H9 (cell line): ENCODE measurements around the gene PDIA2. TPM values are rescaled to one million over a fixed set of nuclear protein-coding genes. Genes with fewer than 3 reads are reported as not detected.

ENCODE experiments used
- DNase-seq: peaks from one replicate; pipeline ENCODE4 v3.0.0-alpha.2; 2017
- H2AFZ ChIP-seq: one replicate; pipeline ENCODE4 v1.6.1; 2013; ENCODE audit warnings: mild to moderate bottlenecking, low read length, control low read depth, moderate library complexity
- H2AK5ac ChIP-seq: 2 replicates; pipeline ENCODE4 v1.6.1; 2013; ENCODE audit warnings: low read length, control low read depth, mixed read lengths; ENCODE audit not compliant: insufficient read length
- H2BK120ac ChIP-seq: one replicate; pipeline ENCODE4 v1.6.1; 2013; ENCODE audit warnings: low read depth, mild to moderate bottlenecking, low read length, control low read depth, inconsistent platforms; ENCODE audit not compliant: poor library complexity, severe bottlenecking
- H2BK12ac ChIP-seq: 2 replicates; pipeline ENCODE4 v1.6.1; 2013; ENCODE audit warnings: low read length, control low read depth, mixed read lengths, low read depth; ENCODE audit not compliant: insufficient read length
- H2BK15ac ChIP-seq: 2 replicates; pipeline ENCODE4 v1.6.1; 2013; ENCODE audit warnings: low read depth, low read length, control low read depth
- H2BK20ac ChIP-seq: one replicate; pipeline ENCODE4 v1.6.1; 2013; ENCODE audit warnings: low read depth, mild to moderate bottlenecking, low read length, control low read depth, inconsistent platforms; ENCODE audit not compliant: poor library complexity, severe bottlenecking
- H2BK5ac ChIP-seq: 2 replicates; pipeline ENCODE4 v1.6.1; 2013; ENCODE audit warnings: low read length, control low read depth, mixed read lengths; ENCODE audit not compliant: insufficient read length
- H3K14ac ChIP-seq: 2 replicates; pipeline ENCODE4 v1.6.1; 2013; ENCODE audit warnings: low read length, control low read depth; ENCODE audit not compliant: insufficient read depth
- H3K18ac ChIP-seq: 2 replicates; pipeline ENCODE4 v1.6.1; 2013; ENCODE audit warnings: low read depth, mild to moderate bottlenecking, mixed read lengths, low read length, control low read depth; ENCODE audit not compliant: insufficient read length
- H3K23ac ChIP-seq: 2 replicates; pipeline ENCODE4 v1.6.1; 2013; ENCODE audit warnings: low read length, control low read depth, mixed read lengths, low read depth; ENCODE audit not compliant: insufficient read length
- H3K23me2 ChIP-seq: 2 replicates; pipeline ENCODE4 v1.6.1; 2013; ENCODE audit warnings: low read depth, mild to moderate bottlenecking, mixed read lengths, low read length, control low read depth; ENCODE audit not compliant: insufficient read length, poor library complexity, severe bottlenecking
- H3K27ac ChIP-seq: 2 replicates; pipeline ENCODE4 v1.5.1; 2013; ENCODE audit warnings: low read length, control low read depth, mixed read lengths, low read depth; ENCODE audit not compliant: insufficient read length
- H3K27me3 ChIP-seq: 2 replicates; pipeline ENCODE4 v1.6.1; 2013; ENCODE audit warnings: low read length, control low read depth, inconsistent platforms; ENCODE audit not compliant: insufficient read depth
- H3K4ac ChIP-seq: 2 replicates; pipeline ENCODE4 v1.6.1; 2013; ENCODE audit warnings: low read depth, mild to moderate bottlenecking, control low read depth, inconsistent platforms, low read length, moderate library complexity
- H3K4me1 ChIP-seq: 2 replicates; pipeline ENCODE4 v1.6.1; 2013; ENCODE audit warnings: low read length, control low read depth, inconsistent platforms; ENCODE audit not compliant: insufficient read depth
- H3K4me2 ChIP-seq: 2 replicates; pipeline ENCODE4 v1.6.1; 2013; ENCODE audit warnings: low read length, control low read depth, mixed read lengths; ENCODE audit not compliant: insufficient read length, insufficient read depth
- H3K56ac ChIP-seq: 2 replicates; pipeline ENCODE4 v1.6.1; 2013; ENCODE audit warnings: low read depth, mild to moderate bottlenecking, mixed read lengths, low read length, control low read depth; ENCODE audit not compliant: insufficient read length
- H3K79me1 ChIP-seq: 2 replicates; pipeline ENCODE4 v1.6.1; 2013; ENCODE audit warnings: low read depth, mild to moderate bottlenecking, moderate library complexity, low read length, control low read depth, inconsistent platforms; ENCODE audit not compliant: insufficient read depth, poor library complexity, severe bottlenecking
- H3K79me2 ChIP-seq: 2 replicates; pipeline ENCODE4 v1.6.1; 2013; ENCODE audit warnings: low read length, control low read depth, inconsistent platforms; ENCODE audit not compliant: insufficient read depth
- H3K9ac ChIP-seq: 2 replicates; pipeline ENCODE4 v1.6.1; 2013; ENCODE audit warnings: low read length, control low read depth, mixed read lengths; ENCODE audit not compliant: insufficient read length; ENCODE audit errors: extremely low read depth
- H3K9me3 ChIP-seq: one replicate; pipeline ENCODE4 v1.6.1; 2013; ENCODE audit warnings: low read depth, low read length, inconsistent platforms; ENCODE audit not compliant: control insufficient read depth
- H3T11ph ChIP-seq: one replicate; pipeline ENCODE4 v1.6.1; 2013; ENCODE audit warnings: mild to moderate bottlenecking, low read length, control low read depth, inconsistent platforms
- H4K20me1 ChIP-seq: one replicate; pipeline ENCODE4 v1.6.1; 2013; ENCODE audit not compliant: control insufficient read depth, insufficient read length, insufficient read depth
- H4K5ac ChIP-seq: 2 replicates; pipeline ENCODE4 v1.6.1; 2013; ENCODE audit warnings: low read depth, mild to moderate bottlenecking, mixed read lengths, low read length, control low read depth; ENCODE audit not compliant: insufficient read length
- H4K8ac ChIP-seq: replicated peaks from 2 replicates; pipeline ENCODE4 v1.6.1; 2013; ENCODE audit warnings: low read length, control low read depth, mixed read lengths, low read depth; ENCODE audit not compliant: insufficient read length
- H4K91ac ChIP-seq: 2 replicates; pipeline ENCODE4 v1.6.1; 2013; ENCODE audit warnings: low read depth, mild to moderate bottlenecking, moderate library complexity, mixed read lengths, low read length, control low read depth; ENCODE audit not compliant: insufficient read length
- H3K27ac Mint-ChIP-seq, 3 experiments: 2 replicates in 2 of 3; 3 replicates in 1 of 3; pipeline ENCODE4 v1.8.0; 2020 to 2021; ENCODE audit warnings: mixed read lengths in 3 of 3, mild to moderate bottlenecking in 1 of 3, moderate library complexity in 1 of 3
- H3K27me3 Mint-ChIP-seq: 2 replicates; pipeline ENCODE4 v1.8.0; 2021; ENCODE audit warnings: low read depth, mild to moderate bottlenecking, moderate library complexity, mixed read lengths
- H3K36me3 Mint-ChIP-seq, 3 experiments: 2 replicates in 2 of 3; 3 replicates in 1 of 3; pipeline ENCODE4 v1.8.0; 2020 to 2021; ENCODE audit warnings: low read depth in 3 of 3, mixed read lengths in 3 of 3; ENCODE audit not compliant: insufficient read depth in 1 of 3
- H3K4me1 Mint-ChIP-seq, 2 experiments: 2 replicates each; pipeline ENCODE4 v1.8.0; 2020; ENCODE audit warnings: mixed read lengths in 2 of 2
- H3K4me3 Mint-ChIP-seq, 2 experiments: 2 replicates in 1 of 2; 3 replicates in 1 of 2; pipeline ENCODE4 v1.8.0; 2020 to 2021; ENCODE audit warnings: mild to moderate bottlenecking in 2 of 2, mixed read lengths in 2 of 2, moderate library complexity in 1 of 2
- H3K9me3 Mint-ChIP-seq, 2 experiments: 2 replicates in 1 of 2; 3 replicates in 1 of 2; pipeline ENCODE4 v1.8.0; 2020; ENCODE audit warnings: mild to moderate bottlenecking in 2 of 2, mixed read lengths in 2 of 2, moderate library complexity in 1 of 2
- CTCF ChIP-seq: fragments of 200-600 bp; sonication (generic); conservative IDR thresholded peaks from 3 replicates; pipeline ENCODE4 v1.8.0; 2021; ENCODE audit warnings: antibody characterized with exemption, mild to moderate bottlenecking
- WGBS: extraction: QIAGEN DNeasy Blood & Tissue Kit; methylation state at CpG from one replicate; pipeline ENCODE4 v1.1.7; 2013; ENCODE audit warnings: missing lambda C conversion rate, low lambda C conversion rate, mixed read lengths; ENCODE audit not compliant: insufficient read length; ENCODE audit errors: extremely low coverage; 5-methylcytosine and 5-hydroxymethylcytosine counted together
- total RNA-seq: library from RNA; stranded (reverse); gene quantifications from 2 replicates; pipeline ENCODE4 v1.2.1, GENCODE V29; 2021

PDIA2 gene
- total RNA-seq, 1 experiment from 2014 or later, result 1.4 TPM

GRCh38 chr16:325375-326145 lies 42.6 kb downstream of the PDIA2 start:
- Histone ChIP-seq H3K23me2 (no peaks in the 10 kb centered on the region), H4K91ac (no peak overlapping the region), H2AK5ac (no peak overlapping the region), H3K79me2 (peaks cover 4% of the 10 kb centered on the region; the same call in 1 of the 2 replicates), H2BK15ac (no peak overlapping the region), H3K79me1 (peaks cover 8% of the 10 kb centered on the region), H3K9me3 (no peaks in the 10 kb centered on the region), H3K23ac (no peak overlapping the region), H2BK120ac (no peak overlapping the region), H4K8ac (no peak overlapping the region), H4K5ac (no peak overlapping the region), H2AFZ (no peak overlapping the region), H3T11ph (no peak overlapping the region), H3K56ac (no peak overlapping the region), H2BK12ac (no peak overlapping the region), H3K9ac (no peak overlapping the region), H3K14ac (no peak overlapping the region), H2BK5ac (no peak overlapping the region), H4K20me1 (no peaks in the 10 kb centered on the region), H3K18ac (no peak overlapping the region), H3K27ac (no peak overlapping the region), H3K4me2 (no peak overlapping the region), H3K4ac (no peak overlapping the region), H3K4me1 (no peaks in the 10 kb centered on the region), H3K27me3 (no peaks in the 10 kb centered on the region), H2BK20ac (no peak overlapping the region)
- Mint-ChIP-seq H3K27ac (peak overlapping the region in 2 of 3 experiments; percentile 23 to 40; a peak in 1 of 7 replicates), H3K36me3 (peaks cover 0 to 3% (median 2%) of the 10 kb centered on the region in 3 experiments; a peak in 2 of 7 replicates), H3K9me3 (no peaks in the 10 kb centered on the region), H3K27me3 (no peaks in the 10 kb centered on the region), H3K4me3 (no peak overlapping the region), H3K4me1 (peaks cover 14 to 18% of the 10 kb centered on the region in 2 experiments)
- no CpG with 5 or more reads among the region's 28 CpGs for WGBS
- no peak for TF ChIP-seq CTCF
- no peak for DNase-seq
